H1 (cell line): ENCODE measurements around the gene HMSD.

Experiments used
- CEBPB ChIP-seq: IDR thresholded peaks from 2 replicates; pipeline ENCODE4 v1.6.1; 2012; ENCODE audit warnings: low read depth, low read length
- CTCF ChIP-seq, 3 experiments: IDR thresholded peaks; 1 replicate in 2 of 3; 2 replicates in 1 of 3; pipeline versions ENCODE4 v1.5.1 to v1.6.1; 2011; ENCODE audit warnings: low read length in 3 of 3, mild to moderate bottlenecking in 3 of 3, inconsistent platforms in 2 of 3, low read depth in 1 of 3, moderate library complexity in 1 of 3; ENCODE audit not compliant: insufficient read depth in 1 of 3; ENCODE audit errors: control extremely low read depth in 1 of 3
- EP300 ChIP-seq, 2 experiments: IDR thresholded peaks; 1 replicate in 1 of 2; 2 replicates in 1 of 2; pipeline ENCODE4 v1.6.1; 2011 to 2012; ENCODE audit warnings: low read depth in 2 of 2, low read length in 2 of 2, mild to moderate bottlenecking in 2 of 2, borderline replicate concordance in 1 of 2, inconsistent platforms in 1 of 2, moderate library complexity in 1 of 2
- GABPA ChIP-seq: IDR thresholded peaks from 2 replicates; pipeline ENCODE4 v1.6.1; 2011; ENCODE audit warnings: mild to moderate bottlenecking, low read length, moderate library complexity, borderline replicate concordance; ENCODE audit not compliant: insufficient read depth
- JUND ChIP-seq: IDR thresholded peaks from 2 replicates; pipeline ENCODE4 v1.6.1; 2011; ENCODE audit warnings: mild to moderate bottlenecking, improper control_type of control experiment, low read length
- POLR2AphosphoS5 ChIP-seq: IDR thresholded peaks from 2 replicates; pipeline ENCODE4 v1.6.1; 2011; ENCODE audit warnings: low read depth, low read length
- RAD21 ChIP-seq, 2 experiments: IDR thresholded peaks in 1 of 2; conservative IDR thresholded peaks in 1 of 2; 2 replicates each; pipeline ENCODE4 v1.6.1; 2011; ENCODE audit warnings: low read depth in 2 of 2, low read length in 2 of 2, improper control_type of control experiment in 1 of 2, inconsistent platforms in 1 of 2, mild to moderate bottlenecking in 1 of 2, moderate library complexity in 1 of 2
- RBBP5 ChIP-seq: IDR thresholded peaks from 2 replicates; pipeline ENCODE4 v1.7.1; 2012; ENCODE audit warnings: low read depth, mild to moderate bottlenecking, inconsistent platforms, low read length, moderate library complexity, borderline replicate concordance
- RFX5 ChIP-seq: IDR thresholded peaks from 2 replicates; pipeline ENCODE4 v1.6.1; 2011; ENCODE audit warnings: low read depth, low read length, improper control_type of control experiment, borderline replicate concordance
- SIN3A ChIP-seq, 2 experiments: IDR thresholded peaks in 1 of 2; conservative IDR thresholded peaks in 1 of 2; 2 replicates each; pipeline ENCODE4 v1.6.1; 2011 to 2012; ENCODE audit warnings: low read length in 2 of 2, improper control_type of control experiment in 1 of 2, low read depth in 1 of 2, mild to moderate bottlenecking in 1 of 2
- SP1 ChIP-seq: IDR thresholded peaks from 2 replicates; pipeline ENCODE4 v1.6.1; 2011; ENCODE audit warnings: low read depth, low read length
- TF ChIP-seq, protein P1 (sequence below): IDR thresholded peaks from 2 replicates; pipeline ENCODE4 v1.6.1; 2011; ENCODE audit warnings: low read depth, mild to moderate bottlenecking, low read length; ENCODE audit not compliant: insufficient read depth

GRCh38 chr18:63987743-63988142, 38.6 kb downstream of the HMSD start:
- TF ChIP-seq GABPA (no peak), RFX5 (no peak), CEBPB (no peak), SIN3A (conservative IDR thresholded peaks at IDR 0.05 in 1 of 2, IDR thresholded peaks at IDR 0.05 in 1 of 2; ENCODE audit: low read depth in 1 of 2, low read length in 2 of 2) (no peak), POLR2AphosphoS5 (no peak), RAD21 (IDR thresholded peaks at IDR 0.05 in 1 of 2, conservative IDR thresholded peaks at IDR 0.05 in 1 of 2; ENCODE audit: low read depth in 2 of 2, low read length in 2 of 2) (no peak), SP1 (no peak), CTCF (IDR thresholded peaks at IDR 0.05; ENCODE audit: control extremely low read depth in 1 of 3, insufficient read depth in 1 of 3, low read depth in 1 of 3, low read length in 3 of 3) (no peak), JUND (no peak), RBBP5 (no peak), EP300 (IDR thresholded peaks at IDR 0.05; ENCODE audit: borderline replicate concordance in 1 of 2, low read depth in 2 of 2, low read length in 2 of 2) (no peak)
- TF ChIP-seq, protein P1, sequence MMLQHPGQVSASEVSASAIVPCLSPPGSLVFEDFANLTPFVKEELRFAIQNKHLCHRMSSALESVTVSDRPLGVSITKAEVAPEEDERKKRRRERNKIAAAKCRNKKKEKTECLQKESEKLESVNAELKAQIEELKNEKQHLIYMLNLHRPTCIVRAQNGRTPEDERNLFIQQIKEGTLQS, result no peak
